Measurements from ENCODE around the gene ALKBH3. TPM values are rescaled to one million over a fixed set of nuclear protein-coding genes. Genes with fewer than 3 reads are reported as not detected.

Gene ALKBH3
- total RNA-seq, 1 donor from 2014 or later: 27.2 TPM

GRCh38 chr11:43892851-43893250 is 12.2 kb downstream of the ALKBH3 start:
- intact Hi-C loops (cut with micrococcal nuclease): loop anchor here (10.0 kb wide), 2 partner anchors 142 to 202 kb away; partner anchors contain the start of gene EXT2

- intact Hi-C loops (cut with micrococcal nuclease): loop anchor here (10.0 kb wide), 2 partner anchors 140 to 200 kb away; partner anchors contain the start of gene EXT2
These were observed 13.9 kb downstream of the ALKBH3 start for GRCh38 chr11:43894546-43894945.

GRCh38 chr11:43895601-43896000 is 15.0 kb downstream of the ALKBH3 start:
- intact Hi-C loops (cut with micrococcal nuclease): loop anchor here (10.0 kb wide), 2 partner anchors 139 to 199 kb away; partner anchors contain the start of gene EXT2

GRCh38 chr11:43898574-43898973 is 17.9 kb downstream of the ALKBH3 start:
- intact Hi-C loops (cut with micrococcal nuclease): loop anchor here (10.0 kb wide), 2 partner anchors 136 to 196 kb away; partner anchors contain the start of gene EXT2

- intact Hi-C loops (cut with micrococcal nuclease): loop anchor here (10.0 kb wide), 2 partner anchors 136 to 196 kb away; partner anchors contain the start of gene EXT2
These were observed 18.5 kb downstream of the ALKBH3 start for GRCh38 chr11:43899094-43899493.

- intact Hi-C loops (cut with micrococcal nuclease): no loop called here
These were observed 20.9 kb downstream of the ALKBH3 start for GRCh38 chr11:43901551-43901950.

- intact Hi-C loops (cut with micrococcal nuclease): no loop called here
These were observed 22.4 kb downstream of the ALKBH3 start for GRCh38 chr11:43903078-43903477.

GRCh38 chr11:43903969-43904368 is 23.3 kb downstream of the ALKBH3 start:
- intact Hi-C loops (cut with micrococcal nuclease): no loop called here

GRCh38 chr11:43904742-43905535 is 24.3 kb downstream of the ALKBH3 start:
- intact Hi-C loops (cut with micrococcal nuclease): no loop called here

GRCh38 chr11:43905813-43906241 is 25.2 kb downstream of the ALKBH3 start:
- intact Hi-C loops (cut with micrococcal nuclease): no loop called here

GRCh38 chr11:43907028-43907975 is 26.7 kb downstream of the ALKBH3 start:
- intact Hi-C loops (cut with micrococcal nuclease): no loop called here

- intact Hi-C loops (cut with micrococcal nuclease): no loop called here
These were observed 27.6 kb downstream of the ALKBH3 start for GRCh38 chr11:43908191-43908590.

GRCh38 chr11:43908683-43909082 is 28.1 kb downstream of the ALKBH3 start:
- intact Hi-C loops (cut with micrococcal nuclease): no loop called here

- intact Hi-C loops (cut with micrococcal nuclease): no loop called here
These were observed 33.3 kb downstream of the ALKBH3 start for GRCh38 chr11:43913829-43914380.

- intact Hi-C loops (cut with micrococcal nuclease): no loop called here
These were observed 33.8 kb downstream of the ALKBH3 start for GRCh38 chr11:43914466-43914865.

GRCh38 chr11:43916621-43917020 is 36.0 kb downstream of the ALKBH3 start:
- intact Hi-C loops (cut with micrococcal nuclease): no loop called here

- intact Hi-C loops (cut with micrococcal nuclease): no loop called here
These were observed 37.2 kb downstream of the ALKBH3 start for GRCh38 chr11:43917851-43918250.

GRCh38 chr11:43918662-43919061 is 38.0 kb downstream of the ALKBH3 start:
- intact Hi-C loops (cut with micrococcal nuclease): no loop called here

GRCh38 chr11:43919852-43920597 is 39.4 kb downstream of the ALKBH3 start:
- intact Hi-C loops (cut with micrococcal nuclease): no loop called here

- intact Hi-C loops (cut with micrococcal nuclease): no loop called here
These were observed 40.2 kb downstream of the ALKBH3 start for GRCh38 chr11:43920598-43921419.
